H9 (cell line): ENCODE results near the gene DDC. TPM values are rescaled to one million over a fixed set of nuclear protein-coding genes. Genes with fewer than 3 reads are reported as not detected.

Experiments
- DNase-seq: peaks from one replicate; pipeline ENCODE4 v3.0.0-alpha.2; 2017
- H2AFZ ChIP-seq: one replicate; pipeline ENCODE4 v1.6.1; 2013; ENCODE audit warnings: mild to moderate bottlenecking, low read length, control low read depth, moderate library complexity
- H2AK5ac ChIP-seq: 2 replicates; pipeline ENCODE4 v1.6.1; 2013; ENCODE audit warnings: low read length, control low read depth, mixed read lengths; ENCODE audit not compliant: insufficient read length
- H2BK120ac ChIP-seq: one replicate; pipeline ENCODE4 v1.6.1; 2013; ENCODE audit warnings: low read depth, mild to moderate bottlenecking, low read length, control low read depth, inconsistent platforms; ENCODE audit not compliant: poor library complexity, severe bottlenecking
- H2BK12ac ChIP-seq: 2 replicates; pipeline ENCODE4 v1.6.1; 2013; ENCODE audit warnings: low read length, control low read depth, mixed read lengths, low read depth; ENCODE audit not compliant: insufficient read length
- H2BK15ac ChIP-seq: 2 replicates; pipeline ENCODE4 v1.6.1; 2013; ENCODE audit warnings: low read depth, low read length, control low read depth
- H2BK20ac ChIP-seq: one replicate; pipeline ENCODE4 v1.6.1; 2013; ENCODE audit warnings: low read depth, mild to moderate bottlenecking, low read length, control low read depth, inconsistent platforms; ENCODE audit not compliant: poor library complexity, severe bottlenecking
- H2BK5ac ChIP-seq: 2 replicates; pipeline ENCODE4 v1.6.1; 2013; ENCODE audit warnings: low read length, control low read depth, mixed read lengths; ENCODE audit not compliant: insufficient read length
- H3K14ac ChIP-seq: 2 replicates; pipeline ENCODE4 v1.6.1; 2013; ENCODE audit warnings: low read length, control low read depth; ENCODE audit not compliant: insufficient read depth
- H3K18ac ChIP-seq: 2 replicates; pipeline ENCODE4 v1.6.1; 2013; ENCODE audit warnings: low read depth, mild to moderate bottlenecking, mixed read lengths, low read length, control low read depth; ENCODE audit not compliant: insufficient read length
- H3K23ac ChIP-seq: 2 replicates; pipeline ENCODE4 v1.6.1; 2013; ENCODE audit warnings: low read length, control low read depth, mixed read lengths, low read depth; ENCODE audit not compliant: insufficient read length
- H3K23me2 ChIP-seq: 2 replicates; pipeline ENCODE4 v1.6.1; 2013; ENCODE audit warnings: low read depth, mild to moderate bottlenecking, mixed read lengths, low read length, control low read depth; ENCODE audit not compliant: insufficient read length, poor library complexity, severe bottlenecking
- H3K27ac ChIP-seq: 2 replicates; pipeline ENCODE4 v1.5.1; 2013; ENCODE audit warnings: low read length, control low read depth, mixed read lengths, low read depth; ENCODE audit not compliant: insufficient read length
- H3K27me3 ChIP-seq: 2 replicates; pipeline ENCODE4 v1.6.1; 2013; ENCODE audit warnings: low read length, control low read depth, inconsistent platforms; ENCODE audit not compliant: insufficient read depth
- H3K4ac ChIP-seq: 2 replicates; pipeline ENCODE4 v1.6.1; 2013; ENCODE audit warnings: low read depth, mild to moderate bottlenecking, control low read depth, inconsistent platforms, low read length, moderate library complexity
- H3K4me1 ChIP-seq: 2 replicates; pipeline ENCODE4 v1.6.1; 2013; ENCODE audit warnings: low read length, control low read depth, inconsistent platforms; ENCODE audit not compliant: insufficient read depth
- H3K4me2 ChIP-seq: 2 replicates; pipeline ENCODE4 v1.6.1; 2013; ENCODE audit warnings: low read length, control low read depth, mixed read lengths; ENCODE audit not compliant: insufficient read length, insufficient read depth
- H3K56ac ChIP-seq: 2 replicates; pipeline ENCODE4 v1.6.1; 2013; ENCODE audit warnings: low read depth, mild to moderate bottlenecking, mixed read lengths, low read length, control low read depth; ENCODE audit not compliant: insufficient read length
- H3K79me1 ChIP-seq: 2 replicates; pipeline ENCODE4 v1.6.1; 2013; ENCODE audit warnings: low read depth, mild to moderate bottlenecking, moderate library complexity, low read length, control low read depth, inconsistent platforms; ENCODE audit not compliant: insufficient read depth, poor library complexity, severe bottlenecking
- H3K79me2 ChIP-seq: 2 replicates; pipeline ENCODE4 v1.6.1; 2013; ENCODE audit warnings: low read length, control low read depth, inconsistent platforms; ENCODE audit not compliant: insufficient read depth
- H3K9ac ChIP-seq: 2 replicates; pipeline ENCODE4 v1.6.1; 2013; ENCODE audit warnings: low read length, control low read depth, mixed read lengths; ENCODE audit not compliant: insufficient read length; ENCODE audit errors: extremely low read depth
- H3K9me3 ChIP-seq: one replicate; pipeline ENCODE4 v1.6.1; 2013; ENCODE audit warnings: low read depth, low read length, inconsistent platforms; ENCODE audit not compliant: control insufficient read depth
- H3T11ph ChIP-seq: one replicate; pipeline ENCODE4 v1.6.1; 2013; ENCODE audit warnings: mild to moderate bottlenecking, low read length, control low read depth, inconsistent platforms
- H4K20me1 ChIP-seq: one replicate; pipeline ENCODE4 v1.6.1; 2013; ENCODE audit not compliant: control insufficient read depth, insufficient read length, insufficient read depth
- H4K5ac ChIP-seq: 2 replicates; pipeline ENCODE4 v1.6.1; 2013; ENCODE audit warnings: low read depth, mild to moderate bottlenecking, mixed read lengths, low read length, control low read depth; ENCODE audit not compliant: insufficient read length
- H4K8ac ChIP-seq: replicated peaks from 2 replicates; pipeline ENCODE4 v1.6.1; 2013; ENCODE audit warnings: low read length, control low read depth, mixed read lengths, low read depth; ENCODE audit not compliant: insufficient read length
- H4K91ac ChIP-seq: 2 replicates; pipeline ENCODE4 v1.6.1; 2013; ENCODE audit warnings: low read depth, mild to moderate bottlenecking, moderate library complexity, mixed read lengths, low read length, control low read depth; ENCODE audit not compliant: insufficient read length
- H3K27ac Mint-ChIP-seq, 3 experiments: 2 replicates in 2 of 3; 3 replicates in 1 of 3; pipeline ENCODE4 v1.8.0; 2020 to 2021; ENCODE audit warnings: mixed read lengths in 3 of 3, mild to moderate bottlenecking in 1 of 3, moderate library complexity in 1 of 3
- H3K27me3 Mint-ChIP-seq: 2 replicates; pipeline ENCODE4 v1.8.0; 2021; ENCODE audit warnings: low read depth, mild to moderate bottlenecking, moderate library complexity, mixed read lengths
- H3K36me3 Mint-ChIP-seq, 3 experiments: 2 replicates in 2 of 3; 3 replicates in 1 of 3; pipeline ENCODE4 v1.8.0; 2020 to 2021; ENCODE audit warnings: low read depth in 3 of 3, mixed read lengths in 3 of 3; ENCODE audit not compliant: insufficient read depth in 1 of 3
- H3K4me1 Mint-ChIP-seq, 2 experiments: 2 replicates each; pipeline ENCODE4 v1.8.0; 2020; ENCODE audit warnings: mixed read lengths in 2 of 2
- H3K4me3 Mint-ChIP-seq, 2 experiments: 2 replicates in 1 of 2; 3 replicates in 1 of 2; pipeline ENCODE4 v1.8.0; 2020 to 2021; ENCODE audit warnings: mild to moderate bottlenecking in 2 of 2, mixed read lengths in 2 of 2, moderate library complexity in 1 of 2
- H3K9me3 Mint-ChIP-seq, 2 experiments: 2 replicates in 1 of 2; 3 replicates in 1 of 2; pipeline ENCODE4 v1.8.0; 2020; ENCODE audit warnings: mild to moderate bottlenecking in 2 of 2, mixed read lengths in 2 of 2, moderate library complexity in 1 of 2
- CTCF ChIP-seq: fragments of 200-600 bp; sonication (generic); conservative IDR thresholded peaks from 3 replicates; pipeline ENCODE4 v1.8.0; 2021; ENCODE audit warnings: antibody characterized with exemption, mild to moderate bottlenecking
- WGBS: extraction: QIAGEN DNeasy Blood & Tissue Kit; methylation state at CpG from one replicate; pipeline ENCODE4 v1.1.7; 2013; ENCODE audit warnings: missing lambda C conversion rate, low lambda C conversion rate, mixed read lengths; ENCODE audit not compliant: insufficient read length; ENCODE audit errors: extremely low coverage; 5-methylcytosine and 5-hydroxymethylcytosine counted together
- total RNA-seq: library from RNA; stranded (reverse); gene quantifications from 2 replicates; pipeline ENCODE4 v1.2.1, GENCODE V29; 2021

DDC gene
- total RNA-seq, 1 experiment from 2014 or later: not detected

GRCh38 chr7:50426280-50427045, 138.7 kb downstream of the DDC start:
- no peak overlapping the region for H2AK5ac ChIP-seq
- Mint-ChIP-seq H3K27me3 (no peaks in the 10 kb centered on the region; the same call in none of the 2 replicates), H3K9me3 (no peaks in the 10 kb centered on the region), H3K4me3 (no peak overlapping the region), H3K36me3 (no peaks in the 10 kb centered on the region), H3K27ac (peak overlapping the region in 2 of 3 experiments; percentile 25 to 36; a peak in 1 of 7 replicates), H3K4me1 (peaks cover 7 to 9% of the 10 kb centered on the region in 2 experiments)
- 0 out of 2 replicates have a peak, but pooled peaks cover under 1% of the 10 kb centered on the region for H3K4me1 ChIP-seq
- DNase-seq: no peak
- H3K9ac ChIP-seq: no peak overlapping the region
- H3K27me3 ChIP-seq: no peaks in the 10 kb centered on the region
- H3K4me2 ChIP-seq: no peak overlapping the region
- no peak overlapping the region for H3K14ac ChIP-seq
- H4K5ac ChIP-seq: no peak overlapping the region
- H2BK15ac ChIP-seq: no peak overlapping the region
- no peaks in the 10 kb centered on the region for H3K23me2 ChIP-seq
- no peak overlapping the region for H4K8ac ChIP-seq
- no peak overlapping the region for H2BK20ac ChIP-seq
- no peak overlapping the region for H4K91ac ChIP-seq
- no peak overlapping the region for H3K23ac ChIP-seq
- no peaks in the 10 kb centered on the region for H3K9me3 ChIP-seq
- H2BK12ac ChIP-seq: no peak overlapping the region
- no peak overlapping the region for H3K4ac ChIP-seq
- no peak overlapping the region for H3K18ac ChIP-seq
- no peak overlapping the region for H2AFZ ChIP-seq
- no peak overlapping the region for H2BK5ac ChIP-seq
- no peak overlapping the region for H3K27ac ChIP-seq
- TF ChIP-seq CTCF: no peak
- WGBS: no CpG with 5 or more reads among the region's 5 CpGs
- H2BK120ac ChIP-seq: no peak overlapping the region
- H3K79me1 ChIP-seq: no peaks in the 10 kb centered on the region
- H3K56ac ChIP-seq: no peak overlapping the region
- H4K20me1 ChIP-seq: no peaks in the 10 kb centered on the region
- no peak overlapping the region for H3T11ph ChIP-seq
- no peaks in the 10 kb centered on the region for H3K79me2 ChIP-seq
